ENCODE measurements around the gene BRD1.

GRCh38 chr22:49800408-49801238 lies 27.1 kb downstream of the BRD1 start:
- no peak for TF ChIP-seq CTCF (IDR thresholded peaks at IDR 0.05; ENCODE audit: low read depth, low read length, poor library complexity, severe bottlenecking)
- no peak for TF ChIP-seq EZH2phosphoT487 (IDR thresholded peaks at IDR 0.05; ENCODE audit: borderline replicate concordance, low read length)

Measured in DOHH2 (cell line).